MM.1S (cell line): Measurements from ENCODE around the gene BAG1.

ENCODE experiments used
- CTCF ChIP-seq: fragments of 300-600 bp; sonication (generic); IDR thresholded peaks from 2 replicates; pipeline ENCODE4 v1.5.1; 2016; ENCODE audit warnings: antibody characterized with exemption, low read length, mixed read lengths
- EZH2 ChIP-seq: fragments of 300-600 bp; sonication (generic); optimal IDR thresholded peaks from 2 replicates; pipeline ENCODE3; 2017; ENCODE audit warnings: low read depth, mild to moderate bottlenecking, antibody characterized with exemption, low read length, mixed read lengths

GRCh38 chr9:33256236-33256635, 8.3 kb downstream of the BAG1 start:
- TF ChIP-seq CTCF (no peak), EZH2 (no peak)
